MCF 10A (cell line): ENCODE results near the gene SND1. TPM values are rescaled to one million over a fixed set of nuclear protein-coding genes. Genes with fewer than 3 reads are reported as not detected.

ENCODE experiments used
- BruUV-seq: library from RNA; stranded (reverse); fragments of 400-500 nt; replicated peaks from 2 replicates; lab custom pipeline; 2021; lab: Mats Ljungman, UMichigan
- CTCF ChIA-PET: fragments of 300-600 bp; sonication (Branson Sonifier 250); formaldehyde crosslinking; extraction: SDS; loops from one replicate; lab custom pipeline; 2021; ENCODE audit warnings: antibody characterized with exemption, inconsistent platforms; lab: Yijun Ruan, JAX
- POLR2A ChIA-PET: fragments of 300-600, 350-650 bp; sonication (Branson Sonifier 250); formaldehyde crosslinking; extraction: SDS; loops from one replicate; lab custom pipeline; 2020; ENCODE audit warnings: antibody characterized with exemption, inconsistent platforms; lab: Yijun Ruan, JAX
- DNase-seq: peaks from one replicate; pipeline ENCODE4 v3.0.0-alpha.2; 2018; ENCODE audit not compliant: unreplicated experiment
- H3K27ac Mint-ChIP-seq: one replicate; pipeline ENCODE4 v1.8.0; 2022; ENCODE audit warnings: mild to moderate bottlenecking, low read depth, mixed read lengths; ENCODE audit not compliant: unreplicated experiment
- H3K27me3 Mint-ChIP-seq: one replicate; pipeline ENCODE4 v1.8.0; 2022; ENCODE audit warnings: mixed read lengths; ENCODE audit not compliant: insufficient read depth, unreplicated experiment
- H3K36me3 Mint-ChIP-seq: one replicate; pipeline ENCODE4 v1.8.0; 2022; ENCODE audit warnings: mild to moderate bottlenecking, moderate library complexity, mixed read lengths; ENCODE audit not compliant: insufficient read depth, unreplicated experiment
- H3K4me1 Mint-ChIP-seq: one replicate; pipeline ENCODE4 v1.8.0; 2022; ENCODE audit warnings: mixed read lengths; ENCODE audit not compliant: insufficient read depth, unreplicated experiment
- H3K4me3 Mint-ChIP-seq: one replicate; pipeline ENCODE4 v1.8.0; 2022; ENCODE audit warnings: mild to moderate bottlenecking, moderate library complexity, mixed read lengths; ENCODE audit not compliant: unreplicated experiment
- H3K9me3 Mint-ChIP-seq: one replicate; pipeline ENCODE4 v1.8.0; 2022; ENCODE audit warnings: mixed read lengths; ENCODE audit not compliant: unreplicated experiment
- CTCF ChIP-seq: fragments of 200-600 bp; IDR thresholded peaks from one replicate; pipeline ENCODE4 v1.8.0; 2022; ENCODE audit warnings: antibody characterized with exemption, mild to moderate bottlenecking; ENCODE audit not compliant: unreplicated experiment
- intact Hi-C: fragments of 100-400 bp; cut with micrococcal nuclease; formaldehyde crosslinking; loops from 2 replicates; pipeline ENCODE4 v1.14.1; 2022
- total RNA-seq: library from RNA; stranded (reverse); gene quantifications from 2 replicates; pipeline ENCODE4 v1.2.3, GENCODE V29; 2022

Gene SND1
- total RNA-seq, 1 experiment from 2014 or later: 297 TPM

- Mint-ChIP-seq H3K9me3 (no peaks in the 10 kb centered on the region), H3K4me3 (no peak overlapping the region), H3K36me3 (peaks cover 31% of the 10 kb centered on the region), H3K4me1 (no peaks in the 10 kb centered on the region), H3K27me3 (no peaks in the 10 kb centered on the region), H3K27ac (no peak overlapping the region)
- no peak for DNase-seq
- intact Hi-C loops: no loop called here
- BruUV-seq: no TSS peak
- TF ChIP-seq CTCF: no peak
- ChIA-PET POLR2A (interaction anchor here (1.2 kb wide), 1 partner anchor 41 kb away, joined by 3 read pairs; no protein-coding TSS in a partner anchor), CTCF (no interaction called here)
Measured at GRCh38 chr7:127953423-127954356, 301.7 kb downstream of the SND1 start.

GRCh38 chr7:127954357-127954748, 302.4 kb downstream of the SND1 start:
- no peak for DNase-seq
- no peak overlapping the region for H3K4me3 Mint-ChIP-seq
- H3K27ac Mint-ChIP-seq: no peak overlapping the region
- BruUV-seq: no TSS peak
- intact Hi-C loops: no loop called here
- H3K36me3 Mint-ChIP-seq: peaks cover 27% of the 10 kb centered on the region
- ChIA-PET POLR2A (interaction anchor here (1.2 kb wide), 1 partner anchor 41 kb away, joined by 3 read pairs; no protein-coding TSS in a partner anchor), CTCF (no interaction called here)
- no peaks in the 10 kb centered on the region for H3K27me3 Mint-ChIP-seq
- H3K4me1 Mint-ChIP-seq: no peaks in the 10 kb centered on the region
- no peaks in the 10 kb centered on the region for H3K9me3 Mint-ChIP-seq
- no peak for TF ChIP-seq CTCF

GRCh38 chr7:127955051-127955531, 303.1 kb downstream of the SND1 start:
- intact Hi-C loops: no loop called here
- Mint-ChIP-seq H3K4me3 (no peak overlapping the region), H3K27me3 (no peaks in the 10 kb centered on the region), H3K27ac (no peak overlapping the region), H3K36me3 (peaks cover 29% of the 10 kb centered on the region), H3K9me3 (no peaks in the 10 kb centered on the region), H3K4me1 (no peaks in the 10 kb centered on the region)
- TF ChIP-seq CTCF: no peak
- ChIA-PET POLR2A (no interaction called here), CTCF (no interaction called here)
- no TSS peak for BruUV-seq
- DNase-seq: no peak

GRCh38 chr7:127957886-127958285, 305.9 kb downstream of the SND1 start:
- H3K4me1 Mint-ChIP-seq: no peaks in the 10 kb centered on the region

More at GRCh38 chr7:127957886-127958285, 305.9 kb downstream of the SND1 start:
- TF ChIP-seq CTCF: no peak
- no peak overlapping the region for H3K4me3 Mint-ChIP-seq
- ChIA-PET CTCF (interaction anchor here (0.7 kb wide), 1 partner anchor 9 kb away, joined by 4 read pairs; no protein-coding TSS in a partner anchor), POLR2A (interaction anchor here (1.1 kb wide), 1 partner anchor 9 kb away, joined by 4 read pairs; no protein-coding TSS in a partner anchor)
- intact Hi-C loops: no loop called here
- H3K9me3 Mint-ChIP-seq: no peaks in the 10 kb centered on the region
- no peak for DNase-seq
- no TSS peak for BruUV-seq
- H3K36me3 Mint-ChIP-seq: peaks cover 25% of the 10 kb centered on the region
- no peak overlapping the region for H3K27ac Mint-ChIP-seq
- no peaks in the 10 kb centered on the region for H3K27me3 Mint-ChIP-seq
